NCI-H226 (cell line): ENCODE data around the gene DNAJC5.
"Not testable (repeated sequence)": the region's sequence is repeated elsewhere in the genome, so short reads cannot be mapped to it uniquely, and the experiment has no call there.

Source experiments
- DNase-seq: peaks from one replicate; pipeline ENCODE4 v3.0.0-alpha.2; 2015

DNAJC5 gene

DNA sequence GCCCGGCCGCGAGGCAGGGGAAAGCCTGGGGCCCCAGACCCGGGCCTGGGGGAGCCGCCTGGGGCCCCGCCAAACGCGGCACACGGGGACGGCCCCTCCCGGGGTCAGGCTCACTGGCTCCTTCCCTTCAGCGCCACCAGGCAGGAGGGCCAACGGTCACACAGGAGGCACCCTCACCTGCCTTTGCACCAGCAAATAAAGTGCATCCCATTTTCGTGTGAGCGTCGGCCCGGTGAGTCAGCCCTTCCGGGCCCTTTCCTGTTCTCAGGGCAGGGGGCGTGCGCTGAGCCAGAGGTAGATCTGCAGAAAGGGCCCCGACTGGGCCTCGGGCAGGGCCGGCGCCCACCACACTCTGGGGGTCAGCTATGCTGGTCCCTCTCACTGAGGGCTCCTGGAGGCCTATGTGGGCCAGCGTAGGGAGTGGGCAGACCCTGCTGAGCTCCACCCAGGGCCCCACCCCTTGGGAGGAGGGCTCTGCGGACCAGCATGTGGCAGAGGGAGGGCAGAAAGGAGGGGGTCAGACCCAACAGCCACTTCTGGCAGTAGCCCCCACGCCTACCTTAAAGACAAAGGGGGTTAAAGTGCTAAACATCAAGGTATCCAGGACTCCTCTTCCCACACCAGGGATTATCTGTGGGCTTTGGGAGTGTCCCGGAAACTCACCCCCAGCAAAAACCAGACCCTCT lies 62.2 kb downstream of the DNAJC5 start:
- peak; percentile 65 for DNase-seq

DNA sequence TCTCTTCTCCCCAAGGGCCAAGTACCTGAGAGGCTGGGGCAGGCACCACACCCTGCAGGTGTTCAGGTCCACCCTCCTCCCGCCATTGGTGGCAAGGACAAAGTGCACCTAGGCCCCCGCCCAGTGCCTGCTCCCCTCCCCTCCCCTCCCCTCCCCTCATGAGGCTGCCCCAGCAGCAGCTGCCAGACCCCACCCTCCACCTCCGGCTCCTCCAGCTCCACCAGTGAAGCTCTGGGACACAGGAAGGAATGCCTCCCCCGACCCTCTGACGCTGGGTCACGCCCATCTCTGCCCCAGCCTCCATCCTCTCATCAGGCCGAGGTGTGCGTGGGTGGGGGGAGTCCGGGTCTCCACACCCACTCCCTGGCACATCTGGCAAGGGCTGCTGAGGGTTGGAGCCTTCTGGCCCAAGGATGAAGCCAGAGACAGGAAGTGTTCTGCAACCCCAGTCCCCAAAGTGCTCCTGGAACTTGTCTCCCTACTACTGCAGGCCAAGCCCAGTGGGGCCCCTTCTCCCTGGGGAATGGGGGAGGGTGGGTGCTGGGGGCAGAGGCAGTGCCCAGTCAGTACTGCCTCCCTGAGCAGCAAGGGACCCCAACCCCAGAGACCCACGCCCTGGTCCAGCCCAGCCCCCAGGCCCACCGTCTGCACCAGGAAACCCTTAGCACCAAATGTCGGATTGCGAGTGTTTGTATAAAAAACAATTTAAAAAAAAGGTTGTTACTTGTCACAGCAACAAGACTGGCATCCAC lies 62.9 kb downstream of the DNAJC5 start:
- DNase-seq, result peak; percentile 59

DNA sequence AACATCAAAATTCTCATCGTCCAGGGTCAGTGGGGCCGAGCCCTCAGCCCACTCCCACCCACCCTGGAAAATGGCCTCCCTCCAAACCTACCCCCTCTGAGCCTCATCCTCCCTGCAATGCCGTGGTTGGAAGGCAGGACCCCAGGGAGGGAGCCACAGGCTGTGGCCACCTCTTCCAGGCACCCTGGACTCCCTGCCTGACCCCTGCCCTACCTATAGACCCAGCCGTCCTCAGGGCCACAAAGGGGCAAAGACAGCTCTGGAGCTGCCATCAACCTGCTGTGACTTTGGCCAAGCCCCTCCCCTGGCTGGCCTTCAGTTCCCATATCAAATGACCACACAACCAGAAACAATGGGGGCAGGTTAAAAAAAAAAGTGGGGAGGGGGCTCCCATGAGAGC lies 63.5 kb downstream of the DNAJC5 start:
- no peak for DNase-seq

DNA sequence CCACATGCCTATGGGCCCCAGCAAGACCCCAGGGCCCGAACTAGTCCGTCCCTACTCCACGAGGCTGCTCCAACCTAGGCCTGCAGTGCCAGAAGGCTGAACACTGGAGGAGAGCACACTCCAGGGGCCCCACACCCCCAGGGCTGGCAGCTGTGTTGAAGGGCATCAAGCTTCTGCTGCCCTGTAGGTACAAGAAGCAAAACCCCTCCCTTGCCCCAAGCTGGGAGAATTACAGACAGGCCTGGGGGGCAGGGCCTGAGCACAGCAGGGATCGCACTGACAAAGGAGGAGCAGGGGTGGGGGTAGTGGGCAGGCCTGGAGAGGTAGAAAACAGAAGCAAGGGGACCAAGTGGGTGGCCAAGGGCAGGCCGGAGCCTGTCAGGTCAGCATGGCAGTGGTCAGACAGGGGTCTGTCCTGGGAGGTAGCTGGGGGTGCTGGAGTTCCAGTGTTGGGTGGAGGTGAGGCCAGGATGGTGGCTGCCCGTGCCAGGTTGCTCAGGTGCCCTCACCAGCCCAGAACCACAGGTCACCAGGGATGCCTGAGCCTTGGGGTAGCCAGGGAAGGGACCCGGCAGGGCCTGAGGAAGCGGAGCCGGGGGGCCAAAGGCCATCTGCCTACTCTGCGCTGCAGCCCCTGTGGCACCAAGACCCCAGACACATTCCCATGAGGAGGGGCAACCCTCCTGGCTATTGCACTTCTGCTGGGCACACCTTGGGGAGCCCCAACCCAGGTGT lies 64.2 kb downstream of the DNAJC5 start:
- no peak for DNase-seq

DNA sequence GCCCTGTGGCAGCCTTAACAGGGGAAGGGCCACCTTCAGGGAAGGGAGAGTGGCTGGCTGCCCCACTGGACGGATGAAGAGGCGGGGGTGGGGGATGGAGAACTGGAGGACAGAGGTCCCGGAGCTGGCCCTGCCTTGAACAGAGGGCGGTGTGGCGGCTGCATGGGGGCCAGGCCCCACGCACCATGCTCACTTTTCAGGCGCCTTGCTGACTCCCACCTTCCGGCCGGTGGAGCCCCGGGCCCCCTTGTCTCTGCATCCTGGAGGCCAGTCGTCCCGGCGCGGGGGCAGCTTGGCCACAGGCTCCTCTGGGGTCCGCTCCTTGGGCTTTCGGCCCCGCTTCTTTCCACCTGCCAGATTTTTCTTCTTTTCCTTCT lies 64.8 kb downstream of the DNAJC5 start:
- no peak for DNase-seq

DNA sequence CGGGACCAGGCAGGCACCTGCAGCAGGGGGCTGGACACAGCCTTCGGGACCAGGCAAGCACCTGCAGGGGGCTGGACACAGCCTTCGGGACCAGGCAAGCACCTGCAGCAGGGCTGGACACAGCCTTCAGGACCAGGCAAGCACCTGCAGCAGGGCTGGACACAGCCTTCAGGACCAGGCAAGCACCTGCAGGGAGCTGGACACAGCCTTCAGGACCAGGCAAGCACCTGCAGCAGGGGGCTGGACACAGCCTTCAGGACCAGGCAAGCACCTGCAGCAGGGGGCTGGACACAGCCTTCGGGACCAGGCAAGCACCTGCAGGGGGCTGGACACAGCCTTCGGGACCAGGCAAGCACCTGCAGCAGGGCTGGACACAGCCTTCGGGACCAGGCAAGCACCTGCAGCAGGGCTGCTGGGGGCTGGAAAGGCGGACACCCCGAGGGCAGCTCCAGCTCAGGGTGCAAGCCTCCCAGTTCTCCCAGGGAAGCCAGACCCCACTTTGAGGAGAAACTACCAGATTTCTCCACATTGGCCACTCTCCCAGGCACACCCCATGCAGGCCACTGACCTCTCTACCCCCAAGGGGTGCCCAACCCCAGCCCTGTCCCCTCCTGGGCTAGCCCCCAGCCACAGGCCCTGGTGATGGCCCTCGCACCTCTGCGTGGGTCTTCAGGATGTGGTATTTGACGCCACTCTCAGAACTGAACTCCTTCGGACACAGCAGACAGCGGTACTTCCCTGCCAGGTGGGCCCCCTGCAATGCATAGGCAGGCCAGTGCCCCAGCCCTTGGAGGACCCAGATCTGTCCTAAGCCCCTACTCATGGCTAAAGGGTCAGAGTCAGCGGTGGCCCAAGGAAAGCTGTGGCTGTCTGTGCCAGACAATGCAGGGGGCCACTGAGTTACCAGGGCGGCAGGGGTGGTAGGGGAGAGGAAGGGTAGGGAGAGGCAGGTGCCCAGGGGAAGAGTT lies 66.0 kb downstream of the DNAJC5 start:
- not testable (repeated sequence) for DNase-seq

DNA sequence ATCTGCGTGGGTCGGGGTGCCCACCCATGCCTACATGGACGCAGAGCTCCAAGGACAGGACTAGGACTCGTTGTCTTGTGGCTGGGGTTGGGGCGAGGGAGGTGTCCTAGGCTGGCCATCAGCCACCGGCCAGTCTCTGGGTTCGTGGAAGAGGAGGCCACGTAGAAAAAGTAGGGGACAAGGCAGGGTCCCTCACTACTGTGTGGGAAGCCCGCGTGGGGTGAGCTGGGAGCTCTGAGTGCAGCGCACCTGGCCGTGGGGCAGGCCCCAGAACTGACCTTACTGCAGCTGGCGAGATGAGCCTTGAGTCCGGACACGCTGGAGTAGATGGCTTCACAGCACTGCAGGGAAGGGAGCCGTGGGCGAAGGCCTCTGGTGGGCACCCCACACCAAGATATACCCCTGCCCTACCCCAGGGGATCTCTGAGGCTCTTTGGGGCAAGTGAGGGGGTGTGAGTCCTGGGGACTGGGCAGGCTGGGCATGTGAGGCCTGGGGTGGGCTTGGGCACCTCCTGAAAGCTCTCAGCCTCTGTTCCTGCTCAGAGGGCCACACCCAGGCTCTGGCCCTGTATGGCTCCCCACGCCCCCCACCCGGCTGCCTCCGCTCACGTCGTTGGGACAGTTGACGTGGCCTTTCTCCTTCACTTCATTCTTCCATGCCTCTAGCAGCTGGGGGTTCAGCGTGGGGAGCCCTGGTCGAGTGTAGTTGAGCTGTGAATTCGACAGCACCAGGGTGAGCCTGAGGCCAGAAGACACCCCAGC lies 66.9 kb downstream of the DNAJC5 start:
- no peak for DNase-seq

DNA sequence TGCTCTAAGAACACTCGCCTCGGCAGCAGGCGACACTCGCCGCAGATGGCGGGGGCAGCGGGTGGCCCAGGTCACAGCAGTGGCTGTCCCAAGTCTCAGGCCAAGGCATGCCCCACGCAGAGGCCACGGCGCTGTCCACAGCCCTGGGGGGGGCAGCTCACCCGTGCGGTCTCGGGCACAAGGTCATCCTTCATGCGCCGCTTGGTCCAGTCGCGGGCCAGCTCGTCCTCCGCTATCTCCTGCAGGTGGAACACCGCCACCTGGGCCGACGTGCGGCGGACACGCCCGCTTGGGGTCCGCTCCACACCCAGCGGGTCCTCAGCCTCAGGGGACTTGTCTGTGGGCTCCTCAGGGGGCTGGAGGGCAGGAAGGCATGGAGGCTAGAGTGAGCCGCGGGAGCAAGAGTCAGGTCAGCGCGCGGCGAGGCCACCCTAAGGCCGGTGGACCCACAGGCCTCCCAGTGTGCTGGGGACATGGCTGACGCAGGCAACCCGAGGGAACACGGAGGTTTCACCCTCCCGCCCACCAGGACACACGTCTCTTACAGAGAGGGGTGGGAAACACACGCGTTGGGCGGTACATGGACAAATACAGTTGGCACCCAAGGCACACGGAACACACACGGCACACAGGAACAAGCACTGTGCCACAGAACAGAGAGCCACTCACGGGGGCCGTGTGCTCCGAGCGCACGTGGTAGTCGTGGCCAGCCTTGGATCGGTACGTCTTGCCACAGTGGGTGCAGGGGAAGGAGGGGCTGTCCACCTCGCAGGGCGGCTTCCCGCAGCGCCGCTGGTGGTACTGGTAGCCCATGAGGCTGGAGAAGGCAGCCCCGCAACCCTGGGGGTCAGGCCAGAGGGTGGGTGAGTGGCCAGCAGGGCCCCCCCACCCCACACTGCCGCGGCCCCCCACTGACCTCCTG lies 67.8 kb downstream of the DNAJC5 start:
- no peak for DNase-seq

DNA sequence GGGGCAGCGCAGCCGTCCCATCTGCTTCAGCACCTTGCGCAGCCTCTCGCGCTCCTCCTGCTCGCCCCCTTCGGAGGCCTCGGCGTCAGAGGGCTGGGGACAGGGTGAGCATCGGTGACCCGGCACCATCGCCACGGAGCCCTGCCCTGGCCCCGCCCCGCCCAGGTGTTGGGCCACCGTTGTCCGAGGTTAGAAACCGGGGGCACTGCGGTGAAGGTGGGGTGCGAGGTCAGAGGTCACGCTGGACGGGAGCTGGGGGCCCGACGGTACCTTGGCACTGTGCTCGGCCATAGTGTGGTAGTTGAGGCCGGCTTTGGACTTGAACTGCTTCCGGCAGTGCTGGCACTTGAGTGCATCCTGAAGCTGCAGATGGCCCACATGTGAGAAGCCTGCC lies 68.4 kb downstream of the DNAJC5 start:
- no peak for DNase-seq

DNA sequence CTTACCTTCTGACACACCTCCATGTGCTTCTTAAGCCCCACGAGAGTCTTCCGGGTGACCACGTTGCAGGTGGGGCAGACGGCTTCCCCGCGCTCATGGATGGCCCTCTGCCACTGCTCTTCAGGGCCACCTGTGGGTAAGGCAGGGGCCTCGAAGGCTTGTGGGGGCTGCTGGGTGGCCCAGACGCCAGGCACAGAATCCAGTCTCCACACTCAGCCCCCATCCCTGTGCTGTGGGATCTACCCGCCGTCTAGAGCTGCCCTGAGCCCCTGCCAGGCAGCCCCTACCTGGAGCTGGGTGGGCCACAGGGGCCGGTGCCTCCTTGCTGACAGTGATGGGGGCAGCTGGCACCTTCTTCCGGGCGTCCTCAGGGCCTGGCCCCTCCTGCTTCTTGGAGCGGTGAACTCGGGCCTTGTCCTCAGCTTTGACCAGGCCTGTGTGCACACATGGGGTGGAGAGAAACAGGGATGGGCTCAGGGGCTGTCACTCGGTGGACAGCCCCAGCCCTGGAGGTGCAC lies 68.9 kb downstream of the DNAJC5 start:
- DNase-seq, result no peak

DNA sequence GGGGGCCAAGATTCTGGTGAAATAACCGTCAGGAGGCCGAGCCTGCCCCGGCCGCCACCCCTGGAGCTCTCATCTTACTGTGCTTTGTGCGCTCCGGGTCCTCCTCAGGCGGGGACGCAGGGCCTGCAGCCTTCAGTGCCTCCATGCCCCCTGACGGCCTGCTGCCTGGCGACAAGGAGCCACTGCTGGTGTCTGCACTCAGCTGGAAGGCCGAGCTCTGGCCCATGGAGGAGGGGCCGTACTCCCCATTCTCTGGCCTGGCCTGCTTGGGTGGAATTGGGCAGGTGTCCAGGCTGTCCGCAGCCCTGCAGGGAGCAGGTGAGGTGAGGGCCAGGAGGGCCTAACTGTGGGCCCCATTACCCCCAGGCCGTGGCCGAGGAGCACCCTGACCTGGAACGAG lies 69.5 kb downstream of the DNAJC5 start:
- DNase-seq, result no peak

DNA sequence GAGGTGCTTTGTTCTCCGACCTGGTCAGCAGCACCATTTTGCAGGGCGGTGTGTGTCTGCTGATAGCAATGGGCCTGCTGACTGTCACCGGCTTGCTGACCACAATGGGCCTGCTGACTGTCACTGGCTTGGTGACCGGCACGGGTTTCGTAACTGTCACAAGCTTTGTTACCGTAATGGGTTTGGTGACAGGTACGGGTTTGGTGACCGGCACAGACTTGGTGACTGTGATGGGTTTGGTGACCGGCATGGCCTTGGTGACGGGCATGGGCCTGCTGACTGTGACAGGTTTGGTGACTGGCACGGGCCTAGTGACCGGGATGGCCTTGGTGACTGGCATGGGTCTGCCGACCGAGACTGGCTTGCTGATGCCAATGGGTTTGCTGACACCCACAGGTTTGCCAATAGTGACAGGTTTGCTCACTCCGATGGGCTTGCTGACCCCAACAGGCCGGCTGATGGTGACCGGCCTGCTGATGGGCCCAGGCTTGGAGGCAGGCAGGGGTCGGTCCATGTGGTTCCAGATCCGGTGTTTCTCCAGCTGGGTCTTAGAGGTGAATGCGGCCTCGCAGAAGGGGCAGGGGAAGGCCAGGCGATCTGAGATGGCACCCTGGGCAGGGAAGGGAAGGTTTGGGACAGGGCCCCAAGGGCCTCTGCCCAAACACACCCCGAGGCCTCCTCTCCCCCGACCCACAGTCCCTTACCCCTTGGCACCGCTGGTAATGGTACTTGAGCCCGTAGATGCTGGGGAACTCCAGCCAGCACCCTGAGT lies 71.4 kb downstream of the DNAJC5 start:
- DNase-seq, result no peak

DNA sequence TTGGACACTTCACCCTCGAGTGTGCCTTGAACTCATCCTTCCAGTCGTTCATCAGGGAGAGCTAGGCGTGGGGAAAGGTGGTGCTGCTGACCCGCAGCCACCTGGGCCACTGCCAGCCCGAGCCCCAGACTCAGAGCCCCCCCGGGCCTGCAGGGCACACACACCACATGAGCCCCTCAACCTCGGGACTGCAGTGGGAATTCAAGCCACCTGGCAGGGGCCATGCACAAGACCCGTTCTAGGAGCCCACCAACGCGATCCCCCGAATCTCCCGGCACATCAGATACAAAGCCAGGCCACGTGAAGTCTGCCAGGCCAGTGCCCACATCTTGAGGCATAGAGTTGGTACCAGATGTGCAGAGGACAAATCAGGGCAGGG lies 72.0 kb downstream of the DNAJC5 start:
- DNase-seq, result no peak

DNA sequence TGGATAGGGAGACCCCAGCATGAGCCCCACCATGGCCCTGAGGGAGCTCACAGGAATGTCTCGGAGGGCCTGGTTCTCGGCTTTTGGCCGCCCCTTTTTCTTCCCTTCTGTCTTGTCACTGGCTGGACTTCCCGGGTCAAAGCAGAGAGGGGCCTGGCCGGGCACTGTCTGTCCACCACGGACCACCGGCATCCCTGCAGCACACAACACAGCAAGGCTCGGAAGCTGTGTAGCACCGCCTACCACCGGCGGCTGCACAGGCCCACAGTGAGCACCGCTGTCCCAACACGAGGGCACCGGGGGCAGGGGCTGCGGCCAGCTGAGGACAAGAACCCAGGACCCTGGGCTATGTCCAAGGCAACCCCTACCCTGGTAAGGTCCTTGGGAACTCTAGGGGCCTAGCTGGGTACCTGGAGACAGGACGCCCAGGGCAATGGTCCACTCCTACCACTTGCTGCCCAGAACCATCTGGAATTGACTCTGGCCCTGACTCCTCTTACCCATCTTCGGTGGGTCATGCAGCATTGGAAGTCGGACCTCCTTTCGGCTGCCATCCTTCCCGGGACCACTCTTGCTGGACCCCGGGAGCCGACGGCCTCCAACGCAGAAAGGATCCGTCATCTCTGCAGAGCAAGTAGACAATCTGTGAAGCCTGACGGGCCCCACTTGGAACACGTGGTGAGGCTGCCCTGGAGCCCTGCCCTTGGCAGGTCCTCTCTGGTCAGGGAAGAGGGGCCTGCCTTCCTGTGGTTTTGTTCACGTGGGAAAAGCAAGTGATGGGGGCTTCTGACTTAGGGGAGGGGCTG lies 72.6 kb downstream of the DNAJC5 start:
- DNase-seq, result no peak

DNA sequence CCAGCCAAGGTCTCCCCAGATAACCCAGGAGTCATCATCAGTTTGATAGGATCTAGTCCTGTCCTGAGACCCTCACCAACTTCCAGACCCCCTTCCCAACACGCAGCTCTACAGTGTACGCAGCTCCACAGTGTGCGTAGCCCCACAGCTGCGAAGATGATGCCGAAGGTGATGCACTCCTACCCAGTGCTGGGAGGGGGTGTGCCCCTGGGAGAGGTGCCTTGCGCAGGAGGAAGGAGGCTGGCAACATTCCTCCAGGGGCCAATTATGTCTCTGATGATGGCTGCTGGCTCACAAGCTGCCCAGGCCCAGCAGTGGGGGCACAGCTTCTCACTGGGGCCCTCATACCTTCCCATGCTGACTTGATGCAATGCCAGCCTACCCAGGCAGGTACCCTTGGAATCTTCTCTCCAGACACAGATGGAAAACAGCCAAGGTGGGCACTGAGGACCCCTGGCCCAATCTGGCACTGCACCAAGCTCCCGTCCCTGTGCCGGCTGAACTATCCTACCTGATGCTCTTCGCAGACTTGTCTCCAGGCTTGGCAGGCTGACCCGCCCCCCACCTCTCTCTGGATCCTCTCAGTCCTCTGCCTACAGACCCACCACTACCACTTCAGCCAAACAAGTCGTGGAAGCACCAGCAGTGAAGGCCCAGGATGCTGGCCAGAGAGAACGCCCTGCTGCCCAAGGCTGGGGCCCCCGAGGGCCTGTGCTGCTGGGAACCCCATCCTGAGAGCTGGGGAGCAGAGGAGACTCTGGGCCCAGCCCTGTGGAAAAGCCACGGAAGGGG lies 73.4 kb downstream of the DNAJC5 start:
- no peak for DNase-seq

DNA sequence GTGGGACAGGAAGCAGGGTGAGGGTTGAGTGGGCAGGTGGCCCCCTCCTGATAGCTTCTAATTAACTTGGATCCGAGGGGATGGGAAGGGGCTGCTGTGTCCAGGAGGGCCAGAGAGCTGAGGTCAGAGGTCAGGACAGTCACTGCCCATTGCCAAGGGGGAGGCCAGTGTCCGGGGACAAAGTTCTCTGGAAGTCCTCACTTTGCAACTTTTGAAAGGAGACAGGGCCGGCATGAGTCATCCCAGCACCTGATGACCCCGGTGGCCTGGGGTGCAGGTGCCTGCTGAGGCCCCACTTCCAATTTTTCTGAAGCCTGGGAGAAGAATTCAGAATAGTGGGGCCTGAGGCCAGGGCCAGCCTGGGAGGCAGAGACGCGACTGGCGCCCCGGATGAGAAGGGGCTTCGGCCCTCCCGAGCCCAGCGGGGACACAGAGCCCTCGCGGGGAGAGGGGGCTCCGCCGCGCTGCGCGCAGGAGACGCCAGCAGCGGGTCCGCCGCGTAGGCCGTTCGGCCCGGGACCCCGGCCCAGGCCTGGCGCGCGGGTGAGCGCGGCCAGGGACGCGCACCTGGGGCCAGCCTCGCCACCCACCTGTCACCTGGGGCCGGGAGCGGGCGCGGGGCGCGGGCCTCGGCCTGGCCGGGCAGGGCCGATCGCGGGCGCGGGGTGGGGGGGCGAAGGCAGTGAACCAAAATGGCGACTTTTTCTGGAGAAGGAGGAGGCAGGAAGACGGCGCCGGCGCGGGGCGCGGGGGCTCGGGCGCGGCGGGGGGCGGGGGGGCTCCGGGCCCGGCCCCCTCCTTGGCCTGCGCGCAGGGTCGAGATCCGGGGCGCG lies 74.2 kb downstream of the DNAJC5 start:
- DNase-seq, result no peak
